Amygdala (tissue), 56 donors: ENCODE measurements around the gene VDAC2.
"Not testable (repeated sequence)": the region's sequence is repeated elsewhere in the genome, so short reads cannot be mapped to it uniquely, and the experiment has no call there.

ENCODE experiments used
- DNase-seq, 56 donors: peaks; one replicate each; lab custom pipeline; 2025; lab: John Stamatoyannopoulos, UW

The VDAC2 gene

GRCh38 chr10:75210282-75211006 lies at the start of gene VDAC2:
Gene VDAC2 (plus strand): TSS chr10:75210796. CDS start chr10:75211159, 363 bp downstream.
- peak; percentile 71 to 99 (median 90) for DNase-seq

GRCh38 chr10:75165684-75166622 lies 44.6 kb upstream of the VDAC2 start:
- no peak for DNase-seq

GRCh38 chr10:75166623-75166972 lies 44.0 kb upstream of the VDAC2 start:
- no peak for DNase-seq

- no peak for DNase-seq
Measured at GRCh38 chr10:75168275-75168674, 42.3 kb upstream of the VDAC2 start.

- no peak for DNase-seq
Measured at GRCh38 chr10:75170215-75170614, 40.4 kb upstream of the VDAC2 start.

GRCh38 chr10:75175046-75175445 lies 35.5 kb upstream of the VDAC2 start:
- DNase-seq, result no peak

GRCh38 chr10:75176046-75176445 lies 34.5 kb upstream of the VDAC2 start:
- no peak for DNase-seq

GRCh38 chr10:75176736-75177135 lies 33.9 kb upstream of the VDAC2 start:
- no peak for DNase-seq

GRCh38 chr10:75179657-75180177 lies 30.9 kb upstream of the VDAC2 start:
- DNase-seq, result no peak

- no peak for DNase-seq
Measured at GRCh38 chr10:75180592-75180991, 30.0 kb upstream of the VDAC2 start.

GRCh38 chr10:75181073-75181472 lies 29.5 kb upstream of the VDAC2 start:
- no peak for DNase-seq

GRCh38 chr10:75186310-75186709 lies 24.3 kb upstream of the VDAC2 start:
- no peak for DNase-seq

- peak in 11 of 56 donors; percentile 2 to 41 (median 12) for DNase-seq
Measured at GRCh38 chr10:75187961-75188426, 22.6 kb upstream of the VDAC2 start.

GRCh38 chr10:75188522-75188921 lies 22.1 kb upstream of the VDAC2 start:
- not testable (repeated sequence) for DNase-seq

GRCh38 chr10:75189266-75190096 lies 21.1 kb upstream of the VDAC2 start:
- DNase-seq, result no peak

GRCh38 chr10:75191821-75192568 lies 18.6 kb upstream of the VDAC2 start:
- no peak for DNase-seq

GRCh38 chr10:75194625-75195024 lies 16.0 kb upstream of the VDAC2 start:
- not testable (repeated sequence) for DNase-seq

GRCh38 chr10:75195035-75195763 lies 15.4 kb upstream of the VDAC2 start:
- no peak for DNase-seq

- DNase-seq, result no peak
Measured at GRCh38 chr10:75197066-75197465, 13.5 kb upstream of the VDAC2 start.
